ENCODE results near the gene ADRA2C.
"Not testable (repeated sequence)": the region's sequence is repeated elsewhere in the genome, so short reads cannot be mapped to it uniquely, and the experiment has no call there.

ADRA2C gene

DNA sequence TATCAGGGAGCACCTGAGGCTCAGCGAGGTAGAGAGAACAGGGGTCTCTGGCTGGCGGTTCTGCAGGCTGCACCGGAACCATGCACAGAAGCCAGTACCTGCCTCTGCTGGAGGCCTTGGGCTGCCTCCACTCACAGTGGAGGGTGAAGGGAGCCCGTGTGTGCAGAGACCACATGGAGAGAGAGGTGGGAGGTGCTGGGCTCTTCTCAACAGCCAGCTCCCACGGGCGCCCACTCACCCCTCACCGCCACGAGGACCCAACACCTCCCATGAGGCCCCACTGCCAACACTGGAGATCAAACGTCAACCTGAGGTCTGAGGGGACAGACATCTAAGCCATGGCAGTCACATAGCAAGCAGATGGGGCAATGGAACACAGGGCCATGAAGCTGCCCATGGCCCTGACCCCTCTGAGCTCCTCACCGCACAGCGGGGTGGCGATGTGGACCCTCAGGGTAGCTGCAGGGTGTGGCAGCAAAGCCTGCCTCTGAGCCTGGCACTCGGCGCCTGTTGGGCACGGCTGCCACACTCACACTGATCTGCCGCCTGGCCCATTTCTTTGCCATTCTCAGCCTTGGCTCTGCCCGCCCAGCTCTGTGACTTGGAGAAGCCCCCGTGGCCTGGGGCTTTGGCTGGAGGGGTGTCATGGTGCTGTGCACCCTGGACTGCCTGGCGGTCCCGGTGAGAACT is 44.8 kb downstream of the ADRA2C start:
- no peak for DNase-seq (ENCODE audit: low read depth in 1 of 2, low spot score in 1 of 2)

DNA sequence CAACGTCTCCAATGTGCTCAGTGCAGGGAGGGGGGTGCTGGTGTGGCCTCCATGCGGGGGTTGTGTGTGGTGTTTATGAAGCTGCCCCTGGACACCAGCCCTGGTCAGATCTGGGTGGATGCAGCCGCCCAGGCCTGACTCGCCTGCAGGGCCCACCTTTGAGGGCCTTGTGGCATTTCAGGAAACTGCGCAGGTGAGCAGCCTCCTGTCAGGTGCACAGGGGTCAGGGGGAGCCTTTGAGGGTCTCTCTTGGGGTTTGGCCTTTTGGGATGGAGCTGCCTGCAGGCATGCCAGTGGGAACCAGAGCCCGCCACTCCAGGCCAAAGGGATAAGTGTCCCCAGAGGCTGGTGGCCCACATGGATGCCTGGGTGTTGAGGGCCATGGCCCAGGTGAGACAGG is 45.4 kb downstream of the ADRA2C start:
- no peak for DNase-seq (ENCODE audit: low read depth in 1 of 2, low spot score in 1 of 2)

DNA sequence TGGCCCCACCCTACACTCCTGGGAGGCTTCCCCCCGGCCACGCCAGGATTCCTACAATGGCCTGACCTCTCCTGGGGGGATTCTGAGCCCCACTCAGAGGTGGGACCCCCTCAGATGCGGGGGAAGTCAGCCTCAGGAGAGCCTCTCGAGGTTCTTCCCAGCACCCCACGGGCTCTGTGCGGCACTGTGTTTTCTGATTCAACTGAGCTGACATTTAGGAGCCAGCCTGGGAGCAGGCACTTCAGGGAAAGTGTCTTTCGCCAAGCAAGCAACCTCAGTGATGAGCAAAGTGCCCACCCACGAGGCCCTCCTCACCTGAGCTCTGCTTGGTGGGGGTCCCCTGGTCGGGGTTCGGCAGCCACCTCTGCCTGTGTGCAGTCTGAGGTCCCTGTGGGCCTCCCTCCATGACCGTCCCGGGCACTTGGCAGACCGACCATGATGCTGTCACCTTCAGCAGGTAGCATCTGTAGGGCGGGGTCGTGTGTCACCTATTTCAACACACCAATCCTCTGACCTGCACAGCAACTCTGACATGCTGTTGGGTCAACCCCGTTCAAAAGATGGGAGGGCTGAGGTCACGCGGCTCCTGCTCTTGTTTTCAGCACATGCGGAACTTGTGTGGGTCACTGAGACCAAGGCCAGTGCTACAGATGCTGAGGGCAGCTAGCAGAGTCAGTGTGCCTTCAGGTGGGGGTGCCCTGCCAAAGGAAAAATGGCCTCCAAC is 46.2 kb downstream of the ADRA2C start:
- no peak for DNase-seq (ENCODE audit: low read depth in 1 of 2, low spot score in 1 of 2)

DNA sequence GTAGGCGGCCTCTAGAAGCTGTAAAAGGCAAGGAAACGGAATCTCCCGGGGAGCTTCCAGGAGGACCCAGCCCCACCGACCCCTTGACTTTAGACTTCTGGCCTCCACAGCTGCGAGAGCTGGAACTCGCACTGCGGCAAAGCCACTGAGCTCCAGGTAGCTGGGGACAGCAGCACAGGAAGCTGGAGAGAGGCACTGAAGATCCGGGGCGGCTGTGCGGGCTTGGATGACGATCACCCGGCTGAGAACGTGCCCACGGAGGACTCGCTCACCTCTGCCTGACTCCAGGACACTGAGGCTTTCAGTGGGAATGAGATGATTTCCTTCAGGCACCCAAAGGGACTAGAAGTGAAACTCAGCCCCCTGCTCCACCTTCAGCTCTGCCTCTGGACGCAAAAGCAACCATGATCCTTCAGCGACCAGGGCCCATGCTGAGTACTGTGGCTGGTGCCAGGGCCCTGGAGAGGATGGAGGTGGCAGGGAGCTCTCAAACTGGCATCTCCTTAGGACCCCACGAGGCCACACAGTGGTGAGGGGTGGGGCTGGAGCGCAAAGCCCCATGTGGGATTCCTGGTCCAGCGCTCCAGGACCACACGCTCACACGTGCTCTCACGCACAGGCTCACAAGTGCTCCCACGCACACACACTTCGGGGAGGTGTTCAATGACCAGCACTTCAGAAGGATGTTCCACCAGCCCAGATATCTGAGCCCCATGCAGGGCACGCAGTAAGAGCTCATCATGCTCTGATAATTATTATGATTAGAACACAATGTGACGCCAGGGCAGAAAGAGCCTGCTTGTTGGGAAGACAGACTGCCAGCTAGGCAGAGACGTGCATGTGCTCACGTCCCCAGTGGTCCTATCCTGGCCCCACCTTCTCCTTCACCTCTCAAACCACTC is 47.2 kb downstream of the ADRA2C start:
- DNase-seq (ENCODE audit: low read depth in 1 of 2, low spot score in 1 of 2): no peak

DNA sequence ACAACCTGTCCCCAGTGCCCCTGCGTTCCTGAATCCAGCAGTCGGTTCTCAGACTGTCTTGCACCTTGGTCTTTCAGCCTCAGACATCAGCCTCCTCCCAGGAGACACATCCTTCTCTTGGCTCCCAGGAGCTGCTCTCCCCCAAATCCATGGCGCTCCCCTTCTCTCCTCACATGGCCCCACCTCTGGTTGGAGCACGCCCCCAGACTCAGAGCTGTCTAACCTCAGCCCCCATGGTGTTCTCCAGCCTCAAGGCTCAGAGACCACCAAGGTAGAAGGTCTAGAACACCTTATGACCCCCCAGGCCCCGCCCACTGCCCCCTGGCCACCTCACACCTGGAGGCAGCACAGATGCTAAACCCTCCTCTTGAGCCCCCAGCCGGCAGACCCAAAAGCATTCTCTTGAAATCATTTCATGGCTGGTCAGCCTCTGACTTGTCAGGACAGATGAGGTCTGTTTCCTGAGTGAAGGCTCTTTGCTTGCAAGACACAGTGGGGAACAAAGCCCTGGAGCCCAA is 47.9 kb downstream of the ADRA2C start:
- no peak for DNase-seq (ENCODE audit: low read depth in 1 of 2, low spot score in 1 of 2)

DNA sequence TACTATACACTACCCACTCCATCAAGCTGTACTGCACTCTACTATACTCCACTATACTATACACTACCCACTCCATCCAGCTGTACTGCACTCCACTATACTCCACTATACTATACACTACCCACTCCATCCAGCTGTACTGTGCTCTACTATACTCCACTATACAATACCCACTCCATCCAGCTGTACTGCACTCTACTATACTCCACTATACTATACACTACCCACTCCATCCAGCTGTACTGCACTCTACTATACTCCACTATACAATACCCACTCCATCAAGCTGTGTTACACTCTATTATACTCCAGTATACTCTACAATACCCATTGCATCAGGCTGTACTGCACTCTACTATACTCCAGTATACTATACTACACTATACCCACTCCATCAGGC is 48.7 kb downstream of the ADRA2C start:
- DNase-seq (ENCODE audit: low read depth in 1 of 2, low spot score in 1 of 2): not testable (repeated sequence)

DNA sequence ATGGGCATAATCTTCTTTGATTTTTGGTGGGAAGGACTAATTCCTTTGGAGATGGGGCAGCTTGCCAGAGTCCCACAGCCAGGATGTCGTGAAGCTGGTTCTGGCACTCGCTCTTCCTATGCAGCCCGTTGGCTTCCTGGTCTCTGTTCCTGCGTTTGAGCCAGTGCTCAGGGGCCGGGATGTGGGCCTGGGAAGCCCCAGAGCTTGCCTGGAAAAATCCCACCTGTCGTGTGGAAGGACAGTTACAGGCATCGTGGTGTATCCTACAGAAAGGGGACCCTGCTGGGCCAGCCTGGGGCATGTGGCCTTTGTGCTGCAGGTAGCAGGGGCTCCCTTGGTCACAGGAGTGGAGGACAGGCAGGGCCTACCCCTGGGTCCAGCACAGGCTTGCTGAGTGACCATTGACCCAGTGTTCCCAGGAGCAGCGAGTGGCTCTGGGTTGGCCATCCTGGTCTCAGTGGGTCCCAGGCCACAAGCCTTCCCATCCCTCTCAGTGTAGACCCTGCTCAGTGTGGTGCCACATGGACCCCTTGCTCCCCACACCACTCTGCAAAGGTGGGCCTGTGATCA is 50.2 kb downstream of the ADRA2C start:
- DNase-seq (ENCODE audit: low read depth in 1 of 2, low spot score in 1 of 2): no peak

DNA sequence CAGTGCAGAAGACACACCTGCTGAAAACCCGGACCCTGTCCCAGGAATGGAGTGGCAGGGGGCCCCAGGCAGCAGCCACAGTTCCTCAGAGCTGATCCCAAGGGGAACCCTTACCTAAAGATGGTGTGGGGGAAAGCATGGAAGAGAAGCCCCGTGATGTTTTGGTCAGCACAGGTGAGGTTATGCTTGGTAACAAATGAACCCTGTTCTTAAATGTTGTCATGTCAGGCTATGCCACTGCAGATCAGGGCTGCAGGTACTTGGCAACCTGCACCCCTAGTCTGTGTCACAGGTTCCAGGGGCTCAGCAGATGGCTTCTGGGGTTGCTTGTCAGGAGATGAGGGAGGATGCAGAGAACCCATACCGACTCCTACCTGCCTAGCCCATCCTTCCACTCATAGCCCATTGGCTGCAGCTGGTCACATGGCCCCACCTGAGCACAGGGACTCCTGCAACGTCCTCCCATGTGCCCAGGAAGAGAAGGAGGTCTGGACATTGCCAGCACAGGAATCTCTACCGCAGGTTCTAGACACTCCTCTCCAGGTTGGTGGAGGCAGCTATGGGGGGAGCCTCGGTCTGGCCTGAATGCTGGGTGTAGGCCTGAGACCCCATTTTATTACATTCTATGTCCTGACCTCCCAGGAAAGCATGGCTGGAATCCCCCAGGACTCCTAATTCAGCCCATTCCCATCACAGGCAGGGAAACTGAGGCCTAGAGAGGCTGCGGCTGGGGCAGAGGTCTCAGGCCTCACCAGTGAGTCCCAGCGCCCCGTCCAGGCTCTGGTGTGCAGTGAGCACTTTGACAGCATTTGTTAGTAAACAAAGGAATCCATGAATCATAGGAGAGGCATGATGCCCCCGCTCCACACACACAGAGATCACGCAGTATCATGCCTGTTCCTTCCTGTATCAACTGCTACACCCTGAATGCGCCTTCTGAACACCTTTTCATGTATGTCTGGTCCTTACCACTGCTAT is 51.1 kb downstream of the ADRA2C start:
- no peak for DNase-seq (ENCODE audit: low read depth in 1 of 2, low spot score in 1 of 2)

Measured in stimulated activated CD4-positive, alpha-beta T cell treated with anti-CD3 and anti-CD28 coated beads, Interleukin-15, amount 100 ng/mL, for 1 hour (primary cell).